NCI-H2196 (cell line): ENCODE measurements around the gene AUH.

Source experiments
- DNase-seq: peaks from one replicate; lab custom pipeline; 2025; ENCODE audit not compliant: unreplicated experiment; lab: John Stamatoyannopoulos, UW

AUH gene

GRCh38 chr9:91341258-91341746 lies 20.4 kb downstream of the AUH start:
- no peak for DNase-seq

- no peak for DNase-seq
These were observed 21.2 kb downstream of the AUH start for GRCh38 chr9:91340395-91340967.

GRCh38 chr9:91338681-91339080 lies 23.0 kb downstream of the AUH start:
- DNase-seq: no peak

- no peak for DNase-seq
These were observed 24.9 kb downstream of the AUH start for GRCh38 chr9:91336786-91337185.

GRCh38 chr9:91334053-91334452 lies 27.7 kb downstream of the AUH start:
- no peak for DNase-seq

GRCh38 chr9:91333551-91333950 lies 28.2 kb downstream of the AUH start:
- DNase-seq: no peak

GRCh38 chr9:91332546-91333231 lies 29.0 kb downstream of the AUH start:
- DNase-seq: peak; percentile 4

- DNase-seq: no peak
These were observed 29.9 kb downstream of the AUH start for GRCh38 chr9:91331849-91332248.

GRCh38 chr9:91328186-91328585 lies 33.5 kb downstream of the AUH start:
- no peak for DNase-seq

- no peak for DNase-seq
These were observed 40.0 kb downstream of the AUH start for GRCh38 chr9:91321691-91322090.

GRCh38 chr9:91320299-91320698 lies 41.4 kb downstream of the AUH start:
- DNase-seq: no peak

GRCh38 chr9:91316093-91316492 lies 45.6 kb downstream of the AUH start:
- DNase-seq: no peak

GRCh38 chr9:91315191-91315590 lies 46.5 kb downstream of the AUH start:
- no peak for DNase-seq

GRCh38 chr9:91312717-91313325 lies 48.9 kb downstream of the AUH start:
- DNase-seq: no peak

- no peak for DNase-seq
These were observed 51.7 kb downstream of the AUH start for GRCh38 chr9:91310037-91310436.

GRCh38 chr9:91308191-91308590 lies 53.5 kb downstream of the AUH start:
- DNase-seq: no peak

- DNase-seq: no peak
These were observed 54.4 kb downstream of the AUH start for GRCh38 chr9:91307279-91307678.

- no peak for DNase-seq
These were observed 55.5 kb downstream of the AUH start for GRCh38 chr9:91306296-91306630.

GRCh38 chr9:91305596-91306295 lies 56.0 kb downstream of the AUH start:
- DNase-seq: no peak

GRCh38 chr9:91303741-91304415 lies 57.8 kb downstream of the AUH start:
- no peak for DNase-seq

GRCh38 chr9:91302831-91303230 lies 58.9 kb downstream of the AUH start:
- no peak for DNase-seq
